ENCODE data around the gene SRA1. TPM values are rescaled to one million over a fixed set of nuclear protein-coding genes. Genes with fewer than 3 reads are reported as not detected.
"Not testable (repeated sequence)": the region's sequence is repeated elsewhere in the genome, so short reads cannot be mapped to it uniquely, and the experiment has no call there.

Gene SRA1
- 10 to 100 TPM; 19.9 to 36.3 (median 26.5) TPM for total RNA-seq

- WGBS, 2 donors (ENCODE audit: low coverage in 1 of 2): 1% methylated on average over 26 of the region's 46 CpGs; no CpG with 5 or more reads in 1 of the 2 donors
- no peaks in the 10 kb centered on the region for H3K9me3 ChIP-seq
These were observed at the start of gene SRA1 for GRCh38 chr5:140557136-140557805. TSS of gene SRA1 (minus strand) at chr5:140557473. CDS start at chr5:140557452, 21 bp downstream.

GRCh38 chr5:140607031-140607430, 49.8 kb upstream of the SRA1 start:
- Histone ChIP-seq H3K36me3 (no peaks in the 10 kb centered on the region), H3K4me1 (peaks cover 2 to 36% (median 10%) of the 10 kb centered on the region in 4 donors), H3K9me3 (no peaks in the 10 kb centered on the region), H3K27me3 (no peaks in the 10 kb centered on the region), H3K4me3 (no peak overlapping the region), H3K27ac (peak overlapping the region in 1 of 4 donors; percentile 14)
- DNase-seq: no peak
- intact Hi-C loops (cut with DNase I; ENCODE audit: low total_unique reads) (no loop called here), in situ Hi-C loops (cut with MboI; ENCODE audit: low pct_ligation_motif_present in 1 of 4, low pct_unique_long_range_greater_than_20kb in 1 of 4, low sequenced_read_pairs in 3 of 4) (no loop called here)
- WGBS, 2 donors (ENCODE audit: low coverage in 1 of 2): 80 to 83% methylated on average over 2 of the region's 2 CpGs
- TF ChIP-seq CTCF (IDR thresholded peaks at IDR 0.05) (no peak), POLR2A (IDR thresholded peaks at IDR 0.05) (no peak), EP300 (IDR thresholded peaks at IDR 0.05; ENCODE audit: low read depth) (no peak), POLR2AphosphoS5 (IDR thresholded peaks at IDR 0.05) (no peak)

More at GRCh38 chr5:140557136-140557805, at the start of gene SRA1:
- Histone ChIP-seq H3K27ac (peak within 1 kb of the TSS; percentile 87 to 97 (median 90)), H3K4me1 (peaks cover 12 to 37% (median 20%) of the 10 kb centered on the region in 4 donors), H3K36me3 (no peaks in the 10 kb centered on the region), H3K4me3 (peak within 1 kb of the TSS; percentile 65 to 90 (median 74)), H3K27me3 (no peaks in the 10 kb centered on the region)
- intact Hi-C loops (cut with DNase I; ENCODE audit: low total_unique reads) (no loop called here), in situ Hi-C loops (cut with MboI; ENCODE audit: low pct_ligation_motif_present in 1 of 4, low pct_unique_long_range_greater_than_20kb in 1 of 4, low sequenced_read_pairs in 3 of 4) (loop anchor here in 1 of 4 donors (25.0 kb wide), 1 partner anchor 105 kb away; the partner anchor contains the start of genes DND1 and WDR55)
- peak; percentile 96 for TF ChIP-seq POLR2A (IDR thresholded peaks at IDR 0.05)
- TF ChIP-seq POLR2AphosphoS5 (IDR thresholded peaks at IDR 0.05): peak; percentile 99
- no peak for TF ChIP-seq EP300 (IDR thresholded peaks at IDR 0.05; ENCODE audit: low read depth)
- DNase-seq: peak; percentile 95

GRCh38 chr5:140605879-140606278, 48.6 kb upstream of the SRA1 start:
- intact Hi-C loops (cut with DNase I; ENCODE audit: low total_unique reads): no loop called here
- TF ChIP-seq CTCF (IDR thresholded peaks at IDR 0.05) (no peak), POLR2A (IDR thresholded peaks at IDR 0.05) (no peak), POLR2AphosphoS5 (IDR thresholded peaks at IDR 0.05) (no peak), EP300 (IDR thresholded peaks at IDR 0.05; ENCODE audit: low read depth) (no peak)
- in situ Hi-C loops (cut with MboI; ENCODE audit: low pct_ligation_motif_present in 1 of 4, low pct_unique_long_range_greater_than_20kb in 1 of 4, low sequenced_read_pairs in 3 of 4): no loop called here
- Histone ChIP-seq H3K4me1 (peaks cover 2 to 27% (median 10%) of the 10 kb centered on the region in 4 donors), H3K4me3 (no peak overlapping the region), H3K36me3 (no peaks in the 10 kb centered on the region), H3K27me3 (no peaks in the 10 kb centered on the region), H3K27ac (no peak overlapping the region), H3K9me3 (no peaks in the 10 kb centered on the region)
- DNase-seq: no peak
- 81 to 90% methylated on average over 3 of the region's 3 CpGs for WGBS, 2 donors (ENCODE audit: low coverage in 1 of 2)

- in situ Hi-C loops (cut with MboI; ENCODE audit: low pct_ligation_motif_present in 1 of 4, low pct_unique_long_range_greater_than_20kb in 1 of 4, low sequenced_read_pairs in 3 of 4): no loop called here
- Histone ChIP-seq H3K4me1 (peaks cover 0 to 10% (median under 1%) of the 10 kb centered on the region in 4 donors), H3K27ac (no peak overlapping the region), H3K4me3 (no peak overlapping the region), H3K9me3 (no peaks in the 10 kb centered on the region), H3K36me3 (no peaks in the 10 kb centered on the region), H3K27me3 (no peaks in the 10 kb centered on the region)
- WGBS, 2 donors (ENCODE audit: low coverage in 1 of 2): 89 to 100% methylated on average over 2 of the region's 2 CpGs
- intact Hi-C loops (cut with DNase I; ENCODE audit: low total_unique reads): no loop called here
- DNase-seq: no peak
- no peak for TF ChIP-seq EP300 (IDR thresholded peaks at IDR 0.05; ENCODE audit: low read depth)
- no peak for TF ChIP-seq POLR2AphosphoS5 (IDR thresholded peaks at IDR 0.05)
- TF ChIP-seq POLR2A (IDR thresholded peaks at IDR 0.05): no peak
- no peak for TF ChIP-seq CTCF (IDR thresholded peaks at IDR 0.05)
These were observed 46.5 kb upstream of the SRA1 start for GRCh38 chr5:140603734-140604133.

- H3K4me3 ChIP-seq; DNase-seq; H3K36me3 ChIP-seq; H3K9me3 ChIP-seq; H3K4me1 ChIP-seq; H3K27me3 ChIP-seq; intact Hi-C loops (cut with DNase I; ENCODE audit: low total_unique reads); in situ Hi-C loops (cut with MboI; ENCODE audit: low pct_ligation_motif_present in 1 of 4, low pct_unique_long_range_greater_than_20kb in 1 of 4, low sequenced_read_pairs in 3 of 4): not testable (repeated sequence)
- 94 to 96% methylated on average over 4 of the region's 4 CpGs for WGBS, 2 donors (ENCODE audit: low coverage in 1 of 2)
- H3K27ac ChIP-seq: peak overlapping the region in 1 of 4 donors; percentile 21
These were observed 46.1 kb upstream of the SRA1 start for GRCh38 chr5:140603446-140603698.

Measured in transverse colon (tissue), 4 donors.